HG02981 (cell line): ENCODE measurements around the gene SAMD4A.
A peak's percentile ranks its signal among the peaks of the same experiment; 100 is the strongest.

Experiments used
- ATAC-seq: cut with Tn5 transposase; IDR thresholded peaks from one replicate; pipeline ENCODE4 v1.9.1; 2021; ENCODE audit warnings: mild to moderate bottlenecking, moderate library complexity; ENCODE audit not compliant: unreplicated experiment

The SAMD4A gene

DNA sequence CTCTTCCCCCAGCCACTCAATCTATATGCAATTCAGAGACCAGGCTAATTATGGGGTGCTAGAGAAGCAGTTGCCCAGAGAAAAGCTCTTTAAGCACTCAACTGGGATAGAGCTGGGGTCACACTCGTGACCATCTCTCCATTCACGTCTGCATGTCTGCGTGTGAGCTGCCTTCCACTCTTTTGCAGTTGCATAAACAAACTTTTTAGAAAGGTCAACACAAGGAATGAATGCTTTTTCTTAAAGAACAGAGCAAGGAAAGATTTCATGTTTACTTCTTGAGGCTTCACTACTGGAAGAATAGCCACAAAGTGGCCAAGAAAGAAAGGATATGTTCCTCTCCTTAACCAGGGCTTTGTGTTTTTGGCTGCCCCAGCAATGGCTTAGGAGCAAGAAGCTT, 151.1 kb downstream of the SAMD4A start:
- ATAC-seq, result no peak

DNA sequence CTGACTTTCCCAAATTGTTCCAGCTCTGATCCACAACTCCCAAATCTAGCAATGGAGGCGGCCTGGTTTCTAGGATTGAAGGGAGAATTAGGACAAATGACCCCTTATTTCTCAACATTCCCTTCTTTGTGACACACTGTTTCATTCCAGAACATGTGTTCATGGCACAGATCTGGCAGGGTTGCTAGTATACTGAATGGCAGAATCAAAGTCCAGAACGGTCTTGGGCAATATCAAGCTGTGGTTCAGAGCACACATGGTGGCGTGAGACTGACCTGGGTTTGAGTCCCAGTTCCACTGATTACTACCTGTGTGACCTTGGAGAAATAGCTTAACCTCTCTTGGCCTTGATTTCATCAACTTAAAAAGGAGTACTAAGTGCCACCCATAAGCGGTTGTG, 152.5 kb downstream of the SAMD4A start:
- no peak for ATAC-seq

- no peak for ATAC-seq
These were observed 156.0 kb downstream of the SAMD4A start for GRCh38 chr14:54722791-54723432.

DNA sequence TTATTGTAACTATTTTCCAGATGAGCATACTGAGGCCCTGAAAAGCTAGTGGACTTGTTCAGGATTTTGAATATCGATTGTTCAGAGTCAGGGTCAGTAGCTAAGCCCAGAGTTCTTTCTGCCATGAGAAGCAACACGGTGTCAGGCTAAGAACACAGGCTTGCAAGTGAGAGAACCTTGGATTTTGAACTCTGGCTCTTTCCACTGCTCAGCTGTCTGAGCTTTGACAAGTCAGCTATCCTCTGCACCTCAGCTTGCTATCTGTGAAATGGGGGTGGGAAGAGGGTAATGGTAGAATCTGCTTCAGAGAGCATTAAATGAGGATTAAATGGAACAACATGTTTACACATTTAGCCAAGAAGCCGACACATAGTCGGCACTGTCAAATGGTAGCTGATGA, 157.2 kb downstream of the SAMD4A start:
- ATAC-seq, result no peak

GRCh38 chr14:54724676-54725325, 157.9 kb downstream of the SAMD4A start:
- no peak for ATAC-seq

DNA sequence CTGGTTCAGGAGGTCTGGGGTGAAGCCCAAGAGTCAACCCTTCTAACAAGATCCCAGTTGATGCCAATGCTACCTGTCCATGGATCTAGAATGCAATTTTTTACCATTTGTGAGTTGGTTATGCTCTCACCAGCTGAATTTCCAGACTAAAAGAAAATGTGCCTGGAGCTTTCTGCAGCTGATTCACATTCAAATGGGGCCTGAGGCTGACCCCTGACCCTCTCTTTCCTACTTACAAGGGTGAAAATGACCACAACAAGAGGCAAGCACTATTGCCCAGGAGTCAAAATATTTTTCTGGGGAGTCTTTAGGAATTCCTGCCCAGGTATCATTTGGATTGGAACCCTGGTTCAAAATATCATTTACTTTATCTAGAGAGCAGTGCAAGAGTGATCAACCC, 159.1 kb downstream of the SAMD4A start:
- no peak for ATAC-seq

- no peak for ATAC-seq
These were observed 161.0 kb downstream of the SAMD4A start for GRCh38 chr14:54727929-54728328.

DNA sequence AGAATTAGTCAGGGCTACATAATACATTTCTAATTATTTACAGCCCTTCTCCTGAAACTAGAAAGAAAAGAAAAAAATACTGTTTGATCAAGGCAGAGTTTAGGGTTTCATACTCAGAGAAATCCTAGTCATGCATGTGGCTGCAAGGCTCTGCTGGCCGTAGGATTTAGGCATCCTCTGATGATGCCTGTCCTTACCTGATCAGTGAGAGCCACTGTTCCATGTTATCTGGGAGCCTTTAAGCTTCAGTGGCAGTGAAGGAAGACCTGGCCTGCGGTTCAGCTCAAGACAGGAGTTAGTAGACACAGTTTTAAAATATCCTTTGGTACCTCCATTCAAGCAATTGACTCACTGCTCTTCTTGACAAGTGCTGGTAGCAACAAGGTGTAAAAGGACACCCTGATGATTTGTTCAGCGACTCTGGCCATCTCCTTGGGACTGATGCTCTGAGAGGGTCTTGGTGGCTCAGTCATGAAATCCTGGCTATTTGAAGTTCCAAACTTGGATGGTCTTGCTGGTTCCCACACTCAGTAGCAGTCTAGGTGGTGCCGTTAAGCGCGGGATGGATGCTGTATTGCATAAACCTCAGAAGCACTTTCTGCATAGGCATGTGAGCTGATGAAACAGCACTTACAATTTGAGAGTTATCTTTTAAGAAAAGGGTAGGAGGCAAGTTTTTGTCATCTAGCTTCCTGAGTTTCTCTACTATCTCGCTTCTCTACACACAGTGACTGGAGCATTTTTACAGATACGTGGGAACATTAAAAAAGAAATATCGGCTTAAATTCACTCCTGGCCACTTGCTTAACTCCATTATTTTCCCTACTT, 162.0 kb downstream of the SAMD4A start:
- ATAC-seq, result no peak

- ATAC-seq, result peak; percentile 91
These were observed 163.4 kb downstream of the SAMD4A start for GRCh38 chr14:54730156-54730961.

DNA sequence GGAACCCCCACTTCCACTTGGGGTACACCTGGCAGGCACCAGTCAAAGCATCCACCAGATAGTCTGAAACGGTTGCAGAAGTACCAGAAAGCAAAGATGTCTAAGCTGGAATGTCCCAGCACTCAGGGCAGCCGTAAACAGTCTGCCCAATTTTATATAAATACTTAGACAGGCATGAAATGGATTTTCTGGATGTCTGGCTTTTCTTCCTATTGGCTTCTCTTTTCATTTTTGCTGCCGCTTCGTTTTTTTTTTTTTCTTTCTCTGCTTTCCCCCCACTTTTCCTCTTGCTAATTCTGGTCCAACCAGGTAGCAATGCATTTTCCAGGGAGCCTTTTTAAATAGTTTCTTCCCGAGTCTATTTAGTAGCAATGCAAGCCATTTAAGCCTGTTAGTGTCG, 168.0 kb downstream of the SAMD4A start:
- no peak for ATAC-seq

DNA sequence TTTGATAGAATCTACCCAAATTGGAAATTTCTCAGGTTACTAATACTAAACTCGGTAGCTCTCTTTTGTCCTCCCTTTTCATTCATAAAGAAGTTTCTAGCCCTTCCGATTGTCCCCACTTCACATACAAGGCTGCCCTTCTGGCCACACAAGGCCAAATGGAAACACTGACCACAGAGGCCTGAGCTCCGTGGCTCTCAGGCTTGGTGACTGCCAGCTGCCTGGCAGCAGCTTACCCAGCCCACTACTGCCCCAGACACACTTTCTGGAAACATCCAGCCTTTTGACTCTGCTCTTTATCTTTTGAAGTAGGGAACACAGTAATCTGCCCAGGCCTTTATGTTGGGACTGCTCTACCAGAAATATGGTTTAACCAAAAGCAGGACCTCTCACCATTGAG, 168.5 kb downstream of the SAMD4A start:
- no peak for ATAC-seq

DNA sequence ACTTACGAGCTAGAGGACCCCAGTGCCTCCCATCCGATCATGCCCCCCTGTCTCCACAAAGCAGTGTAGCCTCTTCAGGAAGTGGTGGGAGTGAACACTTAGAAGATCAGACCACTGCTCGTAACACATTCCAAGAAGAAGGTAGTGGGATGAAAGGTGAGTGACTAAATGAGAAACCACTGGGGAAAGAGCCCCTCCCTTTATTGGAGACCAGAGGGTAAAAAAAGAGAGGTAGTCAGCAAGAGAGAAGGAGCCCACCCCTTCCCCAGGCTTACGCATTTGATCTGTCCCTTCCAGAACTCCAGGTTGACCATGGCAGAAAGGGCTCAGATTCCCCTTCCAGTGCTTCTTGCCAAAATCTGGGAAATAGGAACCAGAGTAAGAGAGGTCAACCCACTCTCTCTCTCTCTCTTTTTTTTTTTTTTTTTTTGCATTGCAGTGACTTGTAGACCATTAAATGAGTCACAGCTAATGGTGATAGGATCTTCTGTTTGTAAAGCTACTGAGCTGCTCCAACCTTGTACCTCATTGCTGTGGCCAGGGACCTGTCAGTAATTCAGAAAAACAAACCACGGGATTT, 170.3 kb downstream of the SAMD4A start:
- no peak for ATAC-seq

DNA sequence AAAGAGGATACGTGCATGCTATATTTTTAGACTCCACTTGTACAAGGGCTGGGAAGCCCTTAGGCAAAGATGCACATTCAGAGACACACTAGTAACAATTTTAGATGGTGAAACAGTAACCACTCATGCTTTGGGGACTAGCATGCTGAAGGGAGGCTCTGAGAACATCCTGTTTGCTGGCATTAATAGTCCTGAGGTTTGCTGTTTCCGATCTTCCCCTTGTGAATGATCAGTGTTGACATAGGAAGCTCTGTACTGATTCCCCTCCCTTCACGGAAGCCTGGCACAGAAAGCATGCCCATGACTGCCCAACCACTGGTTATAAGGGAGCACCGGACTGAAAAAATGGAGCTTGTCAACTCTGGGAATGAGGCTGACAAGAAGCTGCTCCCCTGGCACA, 171.1 kb downstream of the SAMD4A start:
- ATAC-seq, result no peak

GRCh38 chr14:54739514-54739913, 172.6 kb downstream of the SAMD4A start:
- ATAC-seq, result no peak

GRCh38 chr14:54742492-54743350, 175.8 kb downstream of the SAMD4A start:
- no peak for ATAC-seq

GRCh38 chr14:54743382-54743781, 176.5 kb downstream of the SAMD4A start:
- ATAC-seq, result no peak

DNA sequence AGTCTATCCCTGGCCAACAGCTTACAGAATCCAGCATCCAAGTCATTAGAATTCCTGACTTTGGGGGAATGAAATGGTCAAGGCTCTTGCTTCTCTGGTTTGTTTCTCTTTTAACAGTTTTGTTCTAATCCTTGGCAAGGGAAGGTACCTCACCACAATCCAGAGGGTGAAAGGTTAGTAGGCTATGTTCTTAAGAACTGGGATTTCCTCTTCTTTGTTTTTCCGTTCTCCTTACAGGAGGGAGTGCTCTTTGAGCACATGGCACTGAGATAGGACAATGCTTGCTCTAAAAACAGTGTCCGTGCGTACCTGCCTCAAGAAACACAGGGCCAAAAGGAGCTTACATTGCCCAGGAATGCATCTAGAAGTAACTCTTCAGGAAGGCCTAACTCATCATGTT, 179.1 kb downstream of the SAMD4A start:
- ATAC-seq, result no peak

DNA sequence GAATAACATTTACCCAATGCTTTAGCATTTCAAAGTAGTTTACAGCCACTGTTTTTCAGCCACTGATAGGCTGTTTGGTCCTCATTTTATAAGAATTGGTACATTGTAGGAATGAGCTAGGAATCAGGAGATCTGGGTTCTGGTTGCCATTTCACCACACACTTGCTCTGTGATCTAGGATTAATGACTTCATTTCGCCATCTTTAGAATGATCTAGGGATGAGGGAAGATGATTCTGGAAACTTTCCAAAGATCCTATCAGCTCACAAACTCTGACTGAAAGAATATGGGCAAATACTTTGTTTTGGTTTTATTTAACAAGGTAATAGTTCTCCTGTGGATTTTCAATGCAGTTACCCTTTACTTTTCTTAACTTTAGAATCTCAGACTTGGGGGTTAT, 180.7 kb downstream of the SAMD4A start:
- ATAC-seq, result no peak

DNA sequence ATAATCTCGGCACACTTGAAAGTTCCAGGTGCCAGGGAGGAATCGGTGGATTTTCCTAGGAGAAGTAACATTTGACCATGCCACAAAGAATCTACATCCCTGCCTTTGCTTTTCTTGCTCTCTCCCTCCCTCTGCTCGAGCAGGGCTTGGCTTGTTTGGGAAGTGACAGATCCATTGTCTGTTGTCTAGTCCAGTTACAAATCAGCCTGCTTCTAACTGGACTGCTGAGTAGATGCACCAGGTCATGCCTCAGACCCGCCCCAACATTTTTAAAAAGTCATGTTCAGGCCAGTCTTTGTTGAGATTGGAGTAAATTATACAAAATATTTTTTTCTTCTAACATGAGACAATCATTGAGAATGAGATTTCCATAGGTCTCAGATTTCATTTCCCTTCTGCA, 182.3 kb downstream of the SAMD4A start:
- no peak for ATAC-seq

- no peak for ATAC-seq
These were observed 182.8 kb downstream of the SAMD4A start for GRCh38 chr14:54749727-54750126.
